Stimulated activated CD4-positive, alpha-beta T cell treated with anti-CD3 and anti-CD28 coated beads, Interleukin-12 subunit alpha, Interleukin-12 subunit beta, amount 100 ng/mL, for 24 hours (primary cell): ENCODE measurements around the gene ZBTB49.

ENCODE experiments used
- DNase-seq, 2 experiments: peaks; one replicate each; pipeline ENCODE4 v3.0.0-alpha.2; 2020; ENCODE audit warnings: low read depth in 2 of 2

Gene ZBTB49

DNA sequence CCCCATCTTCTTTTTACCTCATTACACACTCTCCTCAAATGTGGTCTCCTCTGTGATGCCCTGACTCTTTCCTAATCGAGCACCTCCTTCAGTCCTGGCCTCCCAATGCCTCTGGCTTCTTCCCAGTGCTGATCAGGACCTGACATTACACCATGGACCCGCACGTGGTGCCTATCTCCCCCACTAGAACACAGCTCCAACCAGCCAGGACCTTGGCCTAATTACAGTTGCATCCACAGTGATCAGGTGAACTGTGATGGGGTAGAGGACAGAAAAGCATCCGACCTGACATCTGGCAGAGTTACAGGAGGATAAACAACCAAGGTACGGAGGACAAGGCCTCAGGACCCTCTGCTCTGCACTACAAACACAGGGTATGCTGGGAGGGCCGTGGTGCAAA lies 12.5 kb upstream of the ZBTB49 start:
- DNase-seq = no peak

DNA sequence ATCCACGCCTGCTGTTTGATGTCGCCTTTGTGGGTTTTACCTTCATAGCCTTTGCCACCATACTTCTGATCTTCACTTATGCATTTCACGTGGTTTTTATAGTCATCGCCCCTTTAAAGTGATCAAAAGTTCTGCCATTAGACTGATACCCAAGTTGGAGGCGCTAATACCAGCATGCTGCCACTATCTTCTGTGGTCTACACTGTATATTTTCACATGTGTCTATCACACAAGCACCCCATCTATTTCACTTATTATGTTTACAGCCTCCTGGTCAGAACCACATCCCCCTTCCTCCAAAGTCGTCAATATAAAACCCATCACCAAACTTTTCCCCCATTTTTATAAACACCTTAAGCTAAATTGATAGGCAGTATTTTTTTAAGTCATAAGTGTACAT lies 8.3 kb upstream of the ZBTB49 start:
- DNase-seq = no peak

DNA sequence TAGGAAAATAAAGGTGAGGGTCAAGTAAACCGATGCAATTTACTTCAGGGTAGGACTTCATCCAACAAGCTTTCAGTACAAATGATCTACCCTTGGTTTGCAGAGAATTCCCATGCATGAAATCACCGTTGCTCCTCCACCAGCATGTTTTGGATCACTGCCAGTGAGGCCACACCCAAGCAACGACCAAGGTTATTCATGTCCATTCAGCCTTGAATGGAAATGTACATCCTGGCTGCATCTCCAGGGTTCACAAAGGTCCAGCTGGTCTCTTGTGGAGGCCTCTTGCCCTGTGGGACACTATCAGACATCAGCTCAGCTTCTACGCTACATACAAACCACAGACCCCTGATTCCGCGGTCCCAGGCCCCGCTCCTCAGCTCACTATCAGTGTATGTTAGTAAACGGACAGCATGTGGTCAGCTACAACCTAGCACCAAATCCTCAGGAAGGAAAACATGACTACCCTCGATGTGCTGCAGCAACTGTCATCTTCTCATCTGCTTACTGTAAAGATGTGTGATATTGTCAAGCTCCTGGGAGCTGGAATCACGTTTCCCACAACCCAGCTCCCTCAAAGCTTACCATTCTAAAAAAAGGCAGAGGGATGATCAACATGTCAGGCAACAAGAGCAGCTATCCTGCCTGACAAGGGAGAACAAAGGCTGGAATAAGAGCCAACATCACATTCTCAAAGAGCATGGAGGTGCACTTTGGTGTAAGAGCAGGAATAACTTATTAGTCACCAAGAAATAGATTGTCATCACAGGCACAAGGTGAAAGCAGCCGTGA lies 5.0 kb upstream of the ZBTB49 start:
- DNase-seq = no peak

DNA sequence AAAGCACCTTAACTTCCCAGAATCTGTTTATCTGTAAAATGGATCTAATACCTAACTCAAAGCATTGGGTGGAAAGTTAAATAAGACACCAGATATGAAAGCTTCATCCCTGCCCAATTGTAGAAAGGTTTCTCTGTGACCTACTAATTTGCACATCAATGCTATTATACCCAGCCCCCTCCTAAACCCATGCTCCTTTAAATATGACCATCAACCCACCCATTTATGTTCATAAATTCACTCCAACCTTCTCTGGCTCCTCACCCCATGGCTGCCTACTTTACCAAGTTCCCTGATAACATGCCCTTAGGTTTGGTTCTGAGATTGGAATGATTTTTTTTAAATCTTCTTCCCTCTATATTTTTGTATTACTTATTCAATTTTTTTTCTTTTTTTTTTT lies 2.0 kb upstream of the ZBTB49 start:
- DNase-seq = no peak

DNA sequence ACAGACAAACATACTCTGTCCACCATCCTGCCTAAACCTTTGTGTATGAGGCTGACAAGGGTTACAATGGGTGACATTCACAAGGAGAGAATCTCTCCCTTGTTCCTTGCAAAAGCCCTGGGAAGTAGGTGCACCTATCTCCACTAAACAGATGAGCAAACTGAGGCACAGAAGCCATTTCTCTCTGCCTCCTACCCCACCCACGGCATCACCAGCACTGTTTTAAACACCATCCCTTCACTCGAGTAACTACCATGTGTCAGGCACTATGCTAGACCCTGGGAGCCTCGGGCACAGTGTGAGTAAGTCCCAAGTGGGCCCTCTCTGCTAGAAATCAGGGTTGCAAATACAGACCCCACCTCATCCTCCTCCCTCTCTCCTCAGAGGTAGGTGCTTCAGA lies 996 bp upstream of the ZBTB49 start:
- DNase-seq = no peak

DNA sequence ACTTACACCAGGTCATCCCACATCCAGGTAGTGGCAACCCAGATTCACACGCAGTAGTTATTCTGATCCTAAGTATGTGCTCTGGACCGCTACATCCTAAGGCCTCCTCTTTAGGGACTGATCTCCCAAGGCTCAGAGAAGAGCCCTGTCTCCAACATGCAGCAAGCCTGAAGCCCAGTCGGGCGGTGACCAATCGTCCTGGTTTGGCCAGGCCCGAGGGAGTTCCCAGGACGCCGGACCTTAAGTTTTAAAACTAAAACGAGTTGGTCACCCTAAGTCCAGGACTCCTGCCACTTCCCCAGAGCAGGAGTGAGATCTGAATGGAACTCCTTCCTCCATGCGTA lies 482 bp upstream of the ZBTB49 start:
- no peak for DNase-seq

DNA sequence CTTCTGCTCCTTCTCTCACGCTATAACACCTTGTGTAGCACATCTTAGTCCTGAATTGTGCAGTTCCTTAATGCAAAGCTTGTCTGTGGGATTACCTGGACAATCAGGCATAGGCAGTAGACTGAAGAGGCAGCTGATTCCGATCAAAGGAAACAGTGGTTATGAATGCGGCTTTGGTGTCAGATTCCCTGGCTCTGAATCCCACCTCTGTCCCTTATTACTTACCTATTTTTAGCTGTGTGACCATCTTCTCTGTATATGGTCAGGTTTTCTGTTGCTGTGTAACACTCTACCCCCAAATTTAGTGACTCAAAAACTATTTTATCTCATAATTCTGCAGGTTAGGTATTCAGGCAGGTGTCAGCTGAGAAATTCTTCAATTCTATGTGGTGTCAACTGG lies 3.2 kb downstream of the ZBTB49 start:
- no peak for DNase-seq

DNA sequence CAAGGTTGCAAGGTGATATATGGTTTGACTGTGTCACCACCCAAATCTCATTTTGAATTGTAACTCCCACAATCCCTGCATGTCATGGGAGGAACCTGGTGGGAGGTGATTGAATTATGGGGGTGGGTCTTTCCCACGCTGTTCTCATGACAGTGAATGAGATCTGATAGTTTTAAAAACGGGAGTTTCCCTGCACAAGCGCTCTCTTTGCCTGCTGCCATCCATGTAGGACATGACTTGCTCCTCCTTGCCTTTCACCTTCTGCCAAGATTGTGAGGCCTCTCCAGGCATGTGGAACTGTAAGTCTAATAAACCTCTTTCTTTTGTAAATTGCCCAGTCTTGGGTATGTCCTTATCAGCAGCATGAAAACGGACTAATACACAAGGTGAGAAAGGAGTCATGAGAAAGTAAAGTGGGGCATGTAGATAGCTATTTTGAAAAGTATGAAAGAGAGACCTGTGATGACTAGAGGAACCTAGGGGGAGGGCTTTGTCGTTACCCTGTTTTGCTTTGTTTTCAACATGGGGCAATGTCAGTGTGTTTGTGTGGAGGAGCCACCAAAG lies 6.3 kb downstream of the ZBTB49 start:
- no peak for DNase-seq

DNA sequence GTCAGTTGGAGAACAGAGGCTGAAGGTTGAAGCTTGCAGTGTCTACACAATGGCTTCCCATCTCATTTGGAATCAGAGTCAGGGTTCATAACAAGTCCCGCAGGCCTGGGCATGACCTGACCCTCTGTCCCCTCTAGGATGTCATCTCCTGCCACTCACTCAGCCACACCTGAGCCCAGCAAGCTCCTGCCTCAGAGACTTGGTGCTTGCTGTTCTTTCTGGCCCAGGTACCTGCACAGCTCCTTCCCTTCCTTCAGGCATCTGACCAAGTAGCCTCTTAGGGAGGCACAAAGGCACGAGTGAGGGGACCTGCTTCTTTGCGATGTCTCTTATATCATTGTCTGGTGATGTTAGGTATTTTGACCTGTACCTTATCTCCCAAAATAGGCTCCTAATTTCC lies 9.0 kb downstream of the ZBTB49 start:
- DNase-seq = no peak

DNA sequence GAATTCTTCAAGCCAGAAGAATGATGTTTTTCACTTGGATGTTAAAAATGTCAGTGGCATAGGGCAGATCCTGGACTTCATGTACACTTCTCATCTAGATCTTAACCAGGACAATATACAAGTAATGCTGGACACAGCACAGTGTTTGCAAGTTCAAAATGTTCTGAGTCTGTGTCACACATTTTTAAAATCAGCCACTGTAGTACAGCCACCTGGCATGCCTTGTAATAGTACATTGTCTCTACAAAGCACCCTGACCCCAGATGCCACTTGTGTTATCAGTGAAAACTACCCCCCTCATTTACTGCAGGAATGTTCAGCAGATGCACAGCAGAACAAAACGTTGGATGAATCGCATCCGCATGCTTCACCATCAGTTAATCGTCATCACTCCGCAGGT lies 11.9 kb downstream of the ZBTB49 start:
- no peak for DNase-seq

DNA sequence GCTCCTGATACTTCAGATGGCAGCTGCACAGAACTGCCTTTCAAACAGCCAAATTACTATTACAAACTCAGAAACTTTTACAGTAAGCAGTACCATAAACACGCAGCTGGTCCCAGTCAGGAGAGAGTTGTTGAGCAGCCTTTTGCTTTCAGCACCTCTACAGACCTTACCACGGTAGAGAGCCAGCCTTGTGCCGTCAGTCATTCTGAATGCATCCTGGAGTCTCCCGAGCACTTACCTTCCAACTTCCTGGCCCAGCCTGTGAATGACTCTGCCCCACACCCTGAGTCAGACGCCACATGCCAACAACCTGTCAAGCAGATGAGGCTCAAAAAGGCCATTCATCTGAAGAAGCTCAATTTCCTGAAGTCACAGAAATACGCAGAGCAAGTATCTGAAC lies 12.4 kb downstream of the ZBTB49 start:
- no peak for DNase-seq

DNA sequence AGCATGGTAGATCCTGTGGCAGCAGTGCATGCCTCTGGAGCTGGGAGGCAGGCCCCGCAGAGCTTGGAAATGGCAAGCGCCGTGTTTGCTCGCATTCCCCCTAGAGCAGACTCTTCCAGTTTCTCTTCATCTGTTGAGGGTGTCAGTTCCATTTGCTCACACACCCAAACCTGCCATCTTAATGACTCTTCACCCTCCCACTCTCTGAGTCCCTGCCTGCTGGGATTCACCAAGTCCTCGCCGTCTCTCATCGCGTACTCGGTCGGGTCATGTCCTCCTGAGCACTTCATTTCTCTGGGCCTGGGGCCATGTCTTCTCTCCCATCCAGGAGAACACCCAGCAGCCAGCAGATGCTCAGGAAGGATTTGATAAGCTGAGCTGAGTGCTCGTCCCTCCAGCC lies 16.9 kb downstream of the ZBTB49 start:
- no peak for DNase-seq

DNA sequence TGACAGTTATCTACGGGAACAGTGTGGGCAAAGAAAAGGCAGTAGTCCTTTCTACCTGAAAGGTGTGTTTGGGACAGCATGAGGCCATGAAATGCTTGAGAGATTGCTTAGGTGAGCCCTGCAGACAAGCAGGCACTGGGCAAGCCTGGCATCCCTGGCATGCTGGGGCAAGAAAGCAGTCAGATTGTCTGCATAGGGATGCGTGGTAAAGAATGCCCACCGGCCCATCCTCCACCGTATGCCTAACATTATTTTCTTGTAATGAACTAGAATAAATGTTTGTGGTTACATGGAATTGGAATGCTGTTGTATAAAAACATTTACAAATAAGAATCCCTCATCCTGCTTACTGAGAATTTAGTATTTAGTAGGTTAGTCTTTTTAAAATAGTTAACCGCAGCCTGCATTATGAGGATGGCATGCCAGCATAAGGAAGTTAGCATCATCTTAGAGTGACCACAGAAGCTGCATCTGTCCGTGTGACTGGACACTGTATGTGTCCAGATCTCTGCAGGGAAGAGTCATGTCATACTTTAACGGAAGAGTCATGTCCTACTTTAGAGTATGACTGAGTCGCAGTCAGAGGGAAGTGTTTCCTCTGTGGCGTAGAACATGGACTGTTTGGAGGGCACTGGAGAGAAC lies 18.9 kb downstream of the ZBTB49 start:
- DNase-seq = no peak

DNA sequence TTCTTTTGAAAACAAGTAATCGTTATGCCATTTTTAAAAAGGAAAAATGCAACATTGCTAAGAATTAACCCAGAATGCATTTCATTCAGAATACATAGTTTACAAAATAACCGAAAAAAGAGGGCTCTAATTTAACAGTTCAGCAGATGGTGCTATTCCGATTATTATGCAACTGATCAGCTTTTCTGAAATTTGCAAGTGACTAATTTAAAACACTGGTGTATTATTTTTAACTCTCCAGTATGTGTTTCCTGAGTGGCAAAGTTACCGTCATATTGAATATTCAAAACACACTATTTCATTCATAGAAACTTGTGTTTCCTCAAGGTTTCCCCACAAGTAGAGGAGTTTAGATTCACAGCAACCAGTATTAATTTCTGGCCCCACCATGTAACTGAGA lies 21.1 kb downstream of the ZBTB49 start:
- no peak for DNase-seq

DNA sequence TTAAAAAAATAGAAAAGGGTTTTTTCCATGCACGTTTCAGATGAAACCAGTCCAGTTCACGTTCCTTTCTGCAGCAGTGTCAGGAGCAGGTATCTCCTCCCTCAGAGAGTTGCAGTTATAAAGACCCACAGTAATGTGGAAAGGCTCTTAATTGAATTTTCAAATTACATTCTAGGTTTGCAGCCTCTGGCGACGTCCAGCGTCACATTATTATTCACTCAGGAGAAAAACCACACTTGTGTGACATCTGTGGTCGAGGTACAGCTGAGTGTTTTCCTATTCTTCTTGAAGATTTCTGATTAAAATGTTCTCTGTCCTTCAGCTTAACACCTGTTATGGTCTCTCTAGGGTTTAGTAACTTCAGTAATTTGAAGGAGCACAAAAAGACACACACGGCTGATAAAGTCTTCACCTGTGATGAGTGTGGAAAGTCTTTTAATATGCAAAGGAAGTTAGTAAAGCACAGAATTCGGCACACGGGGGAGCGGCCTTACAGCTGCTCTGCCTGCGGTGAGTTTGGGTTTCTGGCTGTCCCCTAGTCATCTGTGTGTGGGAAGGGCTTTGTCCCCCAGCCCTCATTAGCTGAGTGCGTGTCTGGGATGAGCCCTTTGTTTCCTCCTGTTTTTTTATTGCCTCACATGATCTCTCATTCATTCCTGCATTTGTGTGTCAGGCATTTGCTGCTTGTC lies 25.6 kb downstream of the ZBTB49 start:
- DNase-seq = no peak

DNA sequence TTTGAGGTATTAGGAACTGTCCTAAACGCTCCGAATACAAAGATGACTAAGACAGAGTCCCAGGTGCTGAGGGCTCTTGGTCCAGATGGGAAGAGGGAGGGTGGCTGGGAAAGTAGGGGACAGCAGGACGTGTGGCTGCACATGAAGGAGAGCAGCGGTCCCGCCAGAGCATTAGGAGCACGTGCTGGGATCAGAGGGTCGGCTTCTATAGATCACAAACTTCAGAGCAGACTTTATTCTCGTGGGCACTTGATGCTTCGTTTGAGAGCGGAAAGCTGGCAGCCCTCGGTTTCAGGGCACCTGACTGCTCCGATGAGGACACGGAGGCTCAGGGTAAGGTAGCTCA lies 26.1 kb downstream of the ZBTB49 start:
- no peak for DNase-seq

DNA sequence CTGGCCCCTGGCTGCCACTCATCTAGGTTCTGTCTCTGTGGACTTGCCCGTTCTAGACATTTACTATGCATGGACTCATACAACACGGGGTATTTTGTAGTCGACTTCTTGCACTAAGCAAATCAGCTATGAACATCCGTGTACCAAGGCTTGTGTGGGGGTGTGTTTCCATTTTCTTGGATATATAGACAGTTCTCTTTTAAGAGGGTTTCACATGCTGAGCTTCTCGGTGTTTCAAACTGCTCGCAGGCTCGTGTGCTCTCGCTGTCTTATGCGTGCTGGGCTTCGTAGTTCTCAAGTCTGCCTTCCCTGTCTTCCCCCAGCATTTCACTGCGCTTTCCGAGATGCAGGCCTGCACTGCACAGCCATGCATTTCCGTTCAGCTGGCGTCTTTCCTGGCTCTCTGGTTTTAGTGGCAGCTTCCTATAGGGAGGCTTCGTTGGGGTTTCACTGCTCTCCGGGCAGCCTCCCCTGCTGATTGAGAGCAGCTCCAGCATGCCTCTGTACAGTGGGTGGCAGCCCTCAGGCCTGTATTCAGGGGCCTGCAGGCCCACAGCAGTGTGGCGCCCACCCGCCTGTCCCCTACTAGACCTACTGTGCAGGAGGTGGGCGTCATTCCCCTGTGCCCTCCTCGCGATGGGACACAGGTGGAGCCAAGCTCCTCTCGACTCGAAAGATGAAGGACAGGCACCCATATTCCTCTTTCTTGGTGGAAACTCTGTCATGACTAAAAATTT lies 27.6 kb downstream of the ZBTB49 start:
- no peak for DNase-seq

DNA sequence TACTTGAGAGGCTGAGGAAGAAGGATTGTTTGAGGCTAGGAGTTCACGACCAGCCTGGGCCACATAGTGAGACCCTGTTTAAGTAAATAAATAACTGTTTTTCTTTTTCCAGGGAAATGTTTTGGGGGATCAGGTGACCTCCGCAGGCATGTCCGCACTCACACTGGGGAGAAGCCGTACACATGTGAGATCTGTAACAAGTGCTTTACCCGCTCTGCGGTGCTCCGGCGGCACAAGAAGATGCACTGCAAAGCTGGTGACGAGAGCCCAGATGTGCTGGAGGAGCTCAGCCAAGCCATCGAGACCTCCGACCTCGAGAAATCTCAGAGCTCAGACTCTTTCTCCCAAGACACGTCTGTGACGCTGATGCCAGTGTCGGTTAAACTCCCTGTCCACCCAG lies 30.5 kb downstream of the ZBTB49 start:
- DNase-seq = no peak

DNA sequence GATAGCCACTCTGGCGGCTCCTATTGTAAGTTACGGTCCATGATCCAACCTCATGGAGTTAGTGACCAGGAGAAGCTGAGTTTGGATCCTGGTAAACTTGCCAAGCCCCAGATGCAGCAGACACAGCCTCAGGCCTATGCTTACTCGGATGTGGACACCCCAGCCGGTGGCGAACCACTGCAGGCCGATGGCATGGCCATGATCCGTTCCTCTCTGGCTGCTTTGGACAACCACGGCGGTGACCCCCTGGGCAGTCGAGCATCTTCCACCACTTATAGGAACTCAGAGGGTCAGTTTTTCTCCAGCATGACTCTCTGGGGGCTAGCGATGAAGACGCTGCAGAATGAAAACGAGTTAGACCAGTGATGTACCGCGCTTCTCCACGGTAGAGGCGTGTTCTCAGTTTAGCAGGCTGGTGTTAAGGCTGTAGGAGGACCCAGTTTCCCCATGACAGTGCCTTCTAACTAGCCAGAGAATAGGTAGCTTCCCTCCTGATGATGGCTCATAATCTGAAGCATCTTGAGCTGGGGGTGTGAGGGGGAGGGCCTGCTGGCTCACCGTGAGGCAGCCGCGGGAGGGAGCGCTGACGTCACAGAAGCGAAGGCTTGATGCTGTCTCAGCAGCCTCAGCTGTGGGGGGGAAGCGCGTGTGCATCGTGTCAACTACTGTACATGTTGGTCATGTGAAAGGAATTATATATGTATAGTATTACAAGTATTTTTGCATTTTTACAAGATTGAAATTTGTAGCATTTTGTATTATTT lies 31.1 kb downstream of the ZBTB49 start:
- no peak for DNase-seq

DNA sequence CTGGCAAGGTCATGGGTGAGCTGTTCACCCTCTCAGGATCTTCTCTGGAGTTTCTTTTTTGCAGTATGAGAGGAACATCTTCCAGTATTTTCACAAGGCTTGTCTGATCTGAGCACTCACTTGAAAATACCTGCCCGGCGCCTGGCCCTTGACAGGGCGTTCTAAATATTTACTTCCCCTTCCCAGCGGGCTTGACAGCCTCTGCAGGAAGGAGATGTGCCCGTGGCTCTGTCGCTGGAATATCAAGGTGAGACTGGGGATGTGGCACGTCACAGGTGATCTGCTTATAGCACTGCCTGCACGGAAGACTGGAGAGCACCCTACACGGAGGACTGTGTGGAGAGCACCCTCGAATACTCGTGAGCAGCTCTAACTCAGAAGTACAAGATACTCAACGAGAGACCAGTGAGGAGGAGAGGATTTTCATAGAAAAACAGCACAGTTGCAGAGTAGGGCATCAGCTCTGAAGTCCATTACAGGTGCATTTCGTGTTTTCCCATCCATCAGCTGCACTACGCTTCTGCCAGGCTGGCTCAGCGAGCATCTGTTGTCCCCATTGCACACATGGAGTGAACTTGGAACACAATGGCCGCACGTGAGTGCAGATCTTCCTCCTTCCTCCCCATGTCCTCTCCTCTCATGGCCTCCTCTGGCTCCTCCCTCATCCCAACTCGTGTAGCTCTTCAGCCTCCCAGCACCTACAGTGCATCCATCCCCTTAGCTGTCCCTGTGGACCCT lies 32.1 kb downstream of the ZBTB49 start:
- no peak for DNase-seq
